ENCODE data around the gene SNX32.

GRCh38 chr11:65847746-65848145 lies 14.0 kb downstream of the SNX32 start:
- TF ChIP-seq CTCF (IDR thresholded peaks at IDR 0.05) (no peak), POLR2A (IDR thresholded peaks at IDR 0.05) (no peak)
